GM12878 (cell line): ENCODE measurements around the gene EPHA8. TPM values are rescaled to one million over a fixed set of nuclear protein-coding genes. Genes with fewer than 3 reads are reported as not detected.

Source experiments
- ATAC-seq: fragments of 200-7000 bp; cut with Tn5 transposase; 3 replicates; pipeline ENCODE4 v1.9.1; 2020; ENCODE audit warnings: mild to moderate bottlenecking, moderate library complexity
- BruUV-seq: library from RNA; stranded (reverse); fragments of 400-500 nt; replicated peaks from 2 replicates; lab custom pipeline; 2021; lab: Mats Ljungman, UMichigan
- CTCF ChIA-PET: fragments of 300-600 bp; sonication (Branson Sonifier 250); formaldehyde crosslinking; extraction: SDS; loops from one replicate; lab custom pipeline; 2021; ENCODE audit warnings: inconsistent platforms; lab: Yijun Ruan, JAX
- POLR2A ChIA-PET: fragments of 350-600 bp; formaldehyde crosslinking; extraction: SDS; loops from one replicate; lab custom pipeline; 2021; ENCODE audit warnings: inconsistent platforms; lab: Charles Lee
- RAD21 ChIA-PET: fragments of 300-600 bp; sonication (Branson Sonifier 250); formaldehyde crosslinking; loops from one replicate; lab custom pipeline; 2023; ENCODE audit warnings: antibody characterized with exemption; ENCODE audit not compliant: unreplicated experiment; lab: Charles Lee
- SMC1A ChIA-PET: fragments of 300-600 bp; sonication (Branson Sonifier 250); formaldehyde crosslinking; loops from one replicate; lab custom pipeline; 2023; ENCODE audit not compliant: unreplicated experiment, uncharacterized antibody; lab: Charles Lee
- DNase-seq: peaks from one replicate; pipeline ENCODE4 v3.0.0-alpha.2; 2011; ENCODE audit warnings: low read depth, low spot score
- FAIRE-seq: peaks from 3 replicates; lab custom pipeline; 2011; peaks lifted over from hg19 to GRCh38; lab: Jason Lieb, UNC
- H2AFZ ChIP-seq: 2 replicates; pipeline ENCODE4 v1.6.0; 2011; ENCODE audit warnings: low read depth, low read length, control low read depth; ENCODE audit not compliant: control insufficient read depth
- H3K27ac ChIP-seq: 2 replicates; pipeline ENCODE4 v1.5.1; 2011; ENCODE audit warnings: control low read depth; ENCODE audit not compliant: control insufficient read depth, insufficient read depth
- H3K27me3 ChIP-seq, 2 experiments: replicated peaks in 1 of 2; 2 replicates each; pipeline versions ENCODE4 v1.6.0 to v1.6.1; 2011; ENCODE audit warnings: low read length in 1 of 2; ENCODE audit not compliant: control insufficient read depth in 2 of 2, insufficient read depth in 2 of 2
- H3K36me3 ChIP-seq, 2 experiments: 2 replicates each; pipeline ENCODE4 v1.5.1; 2011; ENCODE audit warnings: low read length in 1 of 2; ENCODE audit not compliant: control insufficient read depth in 2 of 2, insufficient read depth in 2 of 2
- H3K4me1 ChIP-seq: 2 replicates; pipeline ENCODE4 v1.6.1; 2011; ENCODE audit warnings: mild to moderate bottlenecking, low read length, moderate library complexity, mixed read lengths; ENCODE audit not compliant: control insufficient read depth, insufficient read depth
- H3K4me2 ChIP-seq: 2 replicates; pipeline ENCODE4 v1.6.0; 2011; ENCODE audit warnings: control low read depth; ENCODE audit not compliant: control insufficient read depth, insufficient read depth
- H3K4me3 ChIP-seq: fragments of 200-600 bp; sonication (generic); 2 replicates; pipeline ENCODE4 v1.5.1; 2016
- H3K79me2 ChIP-seq: 2 replicates; pipeline ENCODE4 v1.6.0; 2011; ENCODE audit warnings: low read length; ENCODE audit not compliant: control insufficient read depth, insufficient read depth
- H3K9ac ChIP-seq: 2 replicates; pipeline ENCODE4 v1.8.0; 2011; ENCODE audit warnings: low read length, control low read depth, mixed read lengths; ENCODE audit not compliant: control insufficient read depth, insufficient read depth
- H3K9me3 ChIP-seq: replicated peaks from 3 replicates; pipeline ENCODE4 v1.5.1; 2011; ENCODE audit warnings: mild to moderate bottlenecking, low read length; ENCODE audit not compliant: control insufficient read depth, insufficient read depth
- H4K20me1 ChIP-seq: 2 replicates; pipeline ENCODE4 v1.6.0; 2011; ENCODE audit not compliant: control insufficient read depth, insufficient read depth
- CHD1 ChIP-seq: IDR thresholded peaks from 2 replicates; pipeline ENCODE4 v1.6.1; 2012; ENCODE audit warnings: low read depth, low read length, improper control_type of control experiment
- CREB1 ChIP-seq: IDR thresholded peaks from 2 replicates; pipeline ENCODE4 v1.6.1; 2012; ENCODE audit warnings: low read depth, mild to moderate bottlenecking, inconsistent platforms
- ETV6 ChIP-seq, 2 experiments: fragments of 450-650 bp in 1 of 2; IDR thresholded peaks in 1 of 2; conservative IDR thresholded peaks in 1 of 2; 2 replicates each; pipeline ENCODE4 v1.6.1; 2014; ENCODE audit warnings: antibody characterized with exemption in 1 of 2, borderline replicate concordance in 1 of 2, low read depth in 1 of 2, mild to moderate bottlenecking in 1 of 2, moderate library complexity in 1 of 2
- MXI1 ChIP-seq: fragments of 150-350 bp; IDR thresholded peaks from 2 replicates; pipeline ENCODE4 v1.6.1; 2011; ENCODE audit warnings: low read depth, mild to moderate bottlenecking, inconsistent platforms, low read length, improper control_type of control experiment
- RAD21 ChIP-seq: IDR thresholded peaks from 2 replicates; pipeline ENCODE4 v1.6.1; 2011; ENCODE audit warnings: mild to moderate bottlenecking, low read depth, low read length, moderate library complexity; ENCODE audit not compliant: insufficient read depth
- RCOR1 ChIP-seq: conservative IDR thresholded peaks from 2 replicates; pipeline ENCODE4 v1.6.1; 2012; ENCODE audit warnings: low read depth, low read length, improper control_type of control experiment
- SMC3 ChIP-seq: IDR thresholded peaks from 2 replicates; pipeline ENCODE4 v1.6.1; 2011; ENCODE audit warnings: low read length, improper control_type of control experiment, borderline replicate concordance
- SUZ12 ChIP-seq: fragments of 200-600 bp; sonication (generic); IDR thresholded peaks from one replicate; pipeline ENCODE4 v1.6.1; 2018; ENCODE audit warnings: antibody characterized with exemption, mild to moderate bottlenecking; ENCODE audit not compliant: unreplicated experiment
- WGBS: methylation state at CpG from one replicate; pipeline ENCODE4 v1.1.6; 2016; ENCODE audit warnings: low lambda C conversion rate; ENCODE audit not compliant: insufficient replicate concordance, insufficient coverage; ENCODE audit errors: missing lambda C conversion rate; 5-methylcytosine and 5-hydroxymethylcytosine counted together
- in situ Hi-C: fragments of 300-500 bp; cut with MboI; formaldehyde crosslinking; loops from 9 replicates; pipeline ENCODE4 v1.14.3; 2018; ENCODE audit warnings: mixed read lengths
- intact Hi-C: fragments of 100-400 bp; cut with micrococcal nuclease; formaldehyde crosslinking; loops from one replicate; pipeline ENCODE4 v1.14.2; 2022; ENCODE audit not compliant: unreplicated experiment
- polyA plus RNA-seq, 11 experiments: library from polyadenylated mRNA; depleted of rRNA in 4 of 11; unstranded in 6 of 11; stranded (reverse) in 5 of 11; fragments of >200 nt; fragmentation: Nextera tagmentation in 4 of 11; fragmentation: Illumina TruSeq in 1 of 11; extraction: Ambion mirVana in 4 of 11; extraction: Trizol in 1 of 11; gene quantifications; 1 replicate in 1 of 11; 2 replicates in 10 of 11; pipeline versions ENCODE4 v1.2.1 to v1.2.3, GENCODE V29; 2011 to 2016; ENCODE audit warnings: inconsistent platforms in 2 of 11, missing spikeins in 2 of 11, low read depth in 1 of 11
- total RNA-seq, 4 experiments: library from RNA; depleted of rRNA in 3 of 4; stranded (reverse); fragments of >200 nt in 3 of 4; fragmentation: Illumina TruSeq in 1 of 4; extraction: Trizol in 1 of 4; gene quantifications; 2 replicates each; pipeline versions ENCODE4 v1.2.1 to v1.2.3, GENCODE V29; 2013 to 2021
- TF ChIP-seq, protein P1 (sequence below): IDR thresholded peaks from 2 replicates; pipeline ENCODE4 v1.6.1; 2012; ENCODE audit warnings: low read depth, low read length, improper control_type of control experiment
- TF ChIP-seq, protein P2 (sequence below): fragments of 450-650 bp; IDR thresholded peaks from 2 replicates; pipeline ENCODE4 v1.6.1; 2017; ENCODE audit warnings: low read depth, mild to moderate bottlenecking, moderate library complexity
- TF ChIP-seq, protein P3 (sequence below): fragments of 450-650 bp; IDR thresholded peaks from 2 replicates; pipeline ENCODE4 v1.6.1; 2017; ENCODE audit warnings: mild to moderate bottlenecking, low read depth, inconsistent platforms; ENCODE audit not compliant: poor library complexity, severe bottlenecking

Gene EPHA8
- total and polyA plus RNA-seq, 10 of the 15 experiments (the other 5 are each of a cell fraction or from before 2014, with no cell fraction given), result not detected

DNA sequence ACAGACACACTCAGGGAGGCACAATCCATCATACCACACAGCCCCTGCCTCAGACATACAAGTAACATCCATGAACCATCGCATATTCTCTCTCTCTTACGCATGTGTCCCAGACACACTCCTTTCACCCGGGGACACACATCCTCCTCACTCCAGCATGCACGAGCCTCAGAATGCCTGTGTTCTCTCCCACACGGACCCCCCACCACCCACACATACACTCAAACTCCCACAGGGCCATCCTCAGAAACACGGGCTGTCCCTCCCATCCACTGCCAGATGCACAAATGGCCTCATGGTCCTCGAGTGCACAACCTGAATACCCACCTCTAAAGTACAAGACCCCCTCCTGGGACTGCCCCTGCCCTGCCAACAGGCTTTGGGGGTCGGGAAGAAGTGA is 78.0 kb downstream of the EPHA8 start:
- intact Hi-C loops (loop anchor here (5.0 kb wide), 1 partner anchor 509 kb away; no protein-coding TSS in a partner anchor), in situ Hi-C loops (no loop called here)
- POLR2A ChIA-PET, result no interaction called here
- no peaks in the 10 kb centered on the region for H3K36me3 ChIP-seq
- no peaks in the 10 kb centered on the region; the same call in 2 of the 3 replicates for H3K9me3 ChIP-seq
- H3K9ac ChIP-seq, result no peak overlapping the region
- BruUV-seq, result no TSS peak
- H3K27me3 ChIP-seq, result no peaks in the 10 kb centered on the region; a peak in 1 of 4 replicates
- CTCF ChIA-PET, result interaction anchor here (0.6 to 5.5 kb wide), 5 partner anchors 14 to 882 kb away, joined by 3 to 77 read pairs (median 4); no protein-coding TSS in a partner anchor
- no peak overlapping the region for H3K4me2 ChIP-seq
- SMC1A ChIA-PET, result interaction anchor here (4.4 kb wide), 1 partner anchor 220 kb away, joined by 14 read pairs; no protein-coding TSS in a partner anchor
- TF ChIP-seq, protein P1, sequence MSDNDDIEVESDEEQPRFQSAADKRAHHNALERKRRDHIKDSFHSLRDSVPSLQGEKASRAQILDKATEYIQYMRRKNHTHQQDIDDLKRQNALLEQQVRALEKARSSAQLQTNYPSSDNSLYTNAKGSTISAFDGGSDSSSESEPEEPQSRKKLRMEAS, result no peak
- TF ChIP-seq RAD21, result no peak
- no peak for TF ChIP-seq SUZ12
- no peak for TF ChIP-seq MXI1
- TF ChIP-seq ETV6 (conservative IDR thresholded peaks at IDR 0.05 in 1 of 2, IDR thresholded peaks at IDR 0.05 in 1 of 2; ENCODE audit: borderline replicate concordance in 1 of 2, low read depth in 1 of 2), result no peak
- no peak for TF ChIP-seq RCOR1
- no peak for TF ChIP-seq CHD1
- TF ChIP-seq CREB1, result no peak
- TF ChIP-seq, protein P2, sequence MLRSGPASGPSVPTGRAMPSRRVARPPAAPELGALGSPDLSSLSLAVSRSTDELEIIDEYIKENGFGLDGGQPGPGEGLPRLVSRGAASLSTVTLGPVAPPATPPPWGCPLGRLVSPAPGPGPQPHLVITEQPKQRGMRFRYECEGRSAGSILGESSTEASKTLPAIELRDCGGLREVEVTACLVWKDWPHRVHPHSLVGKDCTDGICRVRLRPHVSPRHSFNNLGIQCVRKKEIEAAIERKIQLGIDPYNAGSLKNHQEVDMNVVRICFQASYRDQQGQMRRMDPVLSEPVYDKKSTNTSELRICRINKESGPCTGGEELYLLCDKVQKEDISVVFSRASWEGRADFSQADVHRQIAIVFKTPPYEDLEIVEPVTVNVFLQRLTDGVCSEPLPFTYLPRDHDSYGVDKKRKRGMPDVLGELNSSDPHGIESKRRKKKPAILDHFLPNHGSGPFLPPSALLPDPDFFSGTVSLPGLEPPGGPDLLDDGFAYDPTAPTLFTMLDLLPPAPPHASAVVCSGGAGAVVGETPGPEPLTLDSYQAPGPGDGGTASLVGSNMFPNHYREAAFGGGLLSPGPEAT, result no peak
- TF ChIP-seq, protein P3, sequence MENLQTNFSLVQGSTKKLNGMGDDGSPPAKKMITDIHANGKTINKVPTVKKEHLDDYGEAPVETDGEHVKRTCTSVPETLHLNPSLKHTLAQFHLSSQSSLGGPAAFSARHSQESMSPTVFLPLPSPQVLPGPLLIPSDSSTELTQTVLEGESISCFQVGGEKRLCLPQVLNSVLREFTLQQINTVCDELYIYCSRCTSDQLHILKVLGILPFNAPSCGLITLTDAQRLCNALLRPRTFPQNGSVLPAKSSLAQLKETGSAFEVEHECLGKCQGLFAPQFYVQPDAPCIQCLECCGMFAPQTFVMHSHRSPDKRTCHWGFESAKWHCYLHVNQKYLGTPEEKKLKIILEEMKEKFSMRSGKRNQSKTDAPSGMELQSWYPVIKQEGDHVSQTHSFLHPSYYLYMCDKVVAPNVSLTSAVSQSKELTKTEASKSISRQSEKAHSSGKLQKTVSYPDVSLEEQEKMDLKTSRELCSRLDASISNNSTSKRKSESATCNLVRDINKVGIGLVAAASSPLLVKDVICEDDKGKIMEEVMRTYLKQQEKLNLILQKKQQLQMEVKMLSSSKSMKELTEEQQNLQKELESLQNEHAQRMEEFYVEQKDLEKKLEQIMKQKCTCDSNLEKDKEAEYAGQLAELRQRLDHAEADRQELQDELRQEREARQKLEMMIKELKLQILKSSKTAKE, result no peak
- no peak for TF ChIP-seq SMC3
- TF ChIP-seq, all 136 proteins: peak for 0
- FAIRE-seq (no peak), DNase-seq (no peak), ATAC-seq (no peak)
- 32% methylated on average over 8 of the region's 8 CpGs for WGBS
- no peak overlapping the region for H2AFZ ChIP-seq
- H3K4me3 ChIP-seq, result no peak overlapping the region
- no peaks in the 10 kb centered on the region for H3K4me1 ChIP-seq
- no peaks in the 10 kb centered on the region for H3K79me2 ChIP-seq
- H3K27ac ChIP-seq, result no peak overlapping the region
- H4K20me1 ChIP-seq, result no peaks in the 10 kb centered on the region
- RAD21 ChIA-PET, result interaction anchor here (0.9 to 1.4 kb wide), 3 partner anchors 219 to 222 kb away, joined by 3 to 4 read pairs (median 3); no protein-coding TSS in a partner anchor
